Measurements from ENCODE around the gene PKD1.

DNA sequence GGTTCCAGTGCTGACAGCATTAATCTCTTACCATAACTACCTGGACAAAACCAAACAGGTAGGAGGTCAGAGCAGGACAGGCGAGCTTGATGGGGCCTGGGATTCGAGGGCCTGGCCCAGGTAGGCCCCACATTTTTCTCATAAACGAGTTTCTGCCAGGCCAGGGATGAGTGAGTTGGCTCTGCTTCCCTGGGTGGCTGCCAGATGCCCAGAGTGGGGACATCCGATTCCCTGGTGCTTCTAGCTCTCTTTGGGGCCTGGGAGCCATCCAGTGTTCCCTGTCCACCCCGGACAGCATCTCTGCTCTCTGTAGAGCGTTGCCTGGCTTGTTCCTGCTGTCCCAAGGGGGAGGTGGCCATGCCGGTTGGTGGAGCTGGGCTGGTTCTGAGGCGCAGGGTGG lies 62.8 kb downstream of the PKD1 start:
- no peak for TF ChIP-seq POLR2A (IDR thresholded peaks at IDR 0.05; ENCODE audit: insufficient read depth in 1 of 2, low read depth in 2 of 2, low read length in 2 of 2)
- TF ChIP-seq, protein P1, sequence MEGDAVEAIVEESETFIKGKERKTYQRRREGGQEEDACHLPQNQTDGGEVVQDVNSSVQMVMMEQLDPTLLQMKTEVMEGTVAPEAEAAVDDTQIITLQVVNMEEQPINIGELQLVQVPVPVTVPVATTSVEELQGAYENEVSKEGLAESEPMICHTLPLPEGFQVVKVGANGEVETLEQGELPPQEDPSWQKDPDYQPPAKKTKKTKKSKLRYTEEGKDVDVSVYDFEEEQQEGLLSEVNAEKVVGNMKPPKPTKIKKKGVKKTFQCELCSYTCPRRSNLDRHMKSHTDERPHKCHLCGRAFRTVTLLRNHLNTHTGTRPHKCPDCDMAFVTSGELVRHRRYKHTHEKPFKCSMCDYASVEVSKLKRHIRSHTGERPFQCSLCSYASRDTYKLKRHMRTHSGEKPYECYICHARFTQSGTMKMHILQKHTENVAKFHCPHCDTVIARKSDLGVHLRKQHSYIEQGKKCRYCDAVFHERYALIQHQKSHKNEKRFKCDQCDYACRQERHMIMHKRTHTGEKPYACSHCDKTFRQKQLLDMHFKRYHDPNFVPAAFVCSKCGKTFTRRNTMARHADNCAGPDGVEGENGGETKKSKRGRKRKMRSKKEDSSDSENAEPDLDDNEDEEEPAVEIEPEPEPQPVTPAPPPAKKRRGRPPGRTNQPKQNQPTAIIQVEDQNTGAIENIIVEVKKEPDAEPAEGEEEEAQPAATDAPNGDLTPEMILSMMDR (CRISPR knock-in tag; IDR thresholded peaks at IDR 0.05), result no peak
- no peak for TF ChIP-seq NR2C2 (CRISPR knock-in tag; IDR thresholded peaks at IDR 0.05; ENCODE audit: borderline replicate concordance)
- no peak for TF ChIP-seq HIVEP1 (CRISPR knock-in tag; IDR thresholded peaks at IDR 0.05)
